Pancreas (tissue), 10 donors: ENCODE data around the gene SKIC8. TPM values are rescaled to one million over a fixed set of nuclear protein-coding genes. Genes with fewer than 3 reads are reported as not detected.

Experiments used
- ATAC-seq, 4 donors: fragments of 200-7000 bp; cut with Tn5 transposase; one replicate each; pipeline versions ENCODE4 v1.8.0 to v1.9.1; 2020; ENCODE audit warnings: mild to moderate bottlenecking in 4 of 4, moderate library complexity in 4 of 4
- DNase-seq, 6 donors: peaks; one replicate each; pipeline ENCODE4 v3.0.0-alpha.2; 2020
- FAIRE-seq: peaks from 2 replicates; lab custom pipeline; 2012; peaks lifted over from hg19 to GRCh38; lab: Jason Lieb, UNC
- H3K27ac ChIP-seq, 4 donors: fragments of 200-600 bp; sonication (generic); 1 replicate in 3 of 4; 2 replicates in 1 of 4; pipeline versions ENCODE4 v1.5.0 to v1.8.0; 2020
- H3K27me3 ChIP-seq, 4 donors: fragments of 200-600 bp; one replicate each; pipeline ENCODE4 v1.8.0; 2021
- H3K36me3 ChIP-seq, 3 donors: fragments of 200-600 bp; sonication (generic) in 1 of 3; one replicate each; pipeline versions ENCODE4 v1.5.0 to v1.8.0; 2020 to 2021
- H3K4me1 ChIP-seq, 3 donors: fragments of 200-600 bp; one replicate each; pipeline ENCODE4 v1.8.0; 2021
- H3K4me3 ChIP-seq, 4 donors: fragments of 200-600 bp; sonication (generic) in 2 of 4; one replicate each; pipeline versions ENCODE4 v1.5.0 to v1.8.0; 2020 to 2021
- H3K9me3 ChIP-seq, 4 donors: fragments of 200-600 bp; one replicate each; pipeline ENCODE4 v1.8.0; 2021
- WGBS, 2 donors: extraction: QIAGEN DNeasy Blood & Tissue Kit; methylation state at CpG; one replicate each; pipeline ENCODE4 v1.1.7; 2013; 5-methylcytosine and 5-hydroxymethylcytosine counted together
- intact Hi-C, 3 donors: fragments of 100-400 bp; cut with DNase I; formaldehyde crosslinking; loops; one replicate each; pipeline versions ENCODE4 v1.11.1 to v1.14.2; 2022
- polyA plus RNA-seq, 2 donors: library from polyadenylated mRNA; stranded (reverse); fragments of 200-250 nt; gene quantifications; one replicate each; pipeline ENCODE4 v1.2.3, GENCODE V29; 2013
- total RNA-seq, 6 donors: library from RNA; stranded (reverse); fragmentation: NEBNext Ultra II Directional in 4 of 6; extraction: Animal tissue kit (Norgen Biotek cat#: 25700) in 4 of 6; gene quantifications; one replicate each; pipeline versions ENCODE4 v1.2.1 to v1.2.4, GENCODE V29; 2021 to 2023
- TF ChIP-seq, protein P1 (sequence below), 4 donors: fragments of 200-600 bp; sonication (generic) in 3 of 4; IDR thresholded peaks; one replicate each; pipeline versions ENCODE4 v1.5.0 to v1.8.0; 2021; ENCODE audit warnings: antibody characterized with exemption in 4 of 4
- donor health status: healthy with polysubstance abuse.
- donor health status: DM: no; HTN: no; CAD: no; lungs with moderate emphysema.
- donor health status: DM: no; HTN: no; CAD: no.
- donor health status: control.
- donor health status: control.
- donor health status: Bipolar disorder and iron deficiency.
- donor health status: DM: yes; HTN: yes; CAD: no.
- donor health status: DM: no; HTN: no; CAD: no.
- donor health status: DM: no; HTN: no; CAD: no.
- donor health status: DM: yes; HTN: yes; CAD: no.

Gene SKIC8
- total and polyA plus RNA-seq, 8 donors: 17.2 to 44.6 (median 21.2) TPM

DNA sequence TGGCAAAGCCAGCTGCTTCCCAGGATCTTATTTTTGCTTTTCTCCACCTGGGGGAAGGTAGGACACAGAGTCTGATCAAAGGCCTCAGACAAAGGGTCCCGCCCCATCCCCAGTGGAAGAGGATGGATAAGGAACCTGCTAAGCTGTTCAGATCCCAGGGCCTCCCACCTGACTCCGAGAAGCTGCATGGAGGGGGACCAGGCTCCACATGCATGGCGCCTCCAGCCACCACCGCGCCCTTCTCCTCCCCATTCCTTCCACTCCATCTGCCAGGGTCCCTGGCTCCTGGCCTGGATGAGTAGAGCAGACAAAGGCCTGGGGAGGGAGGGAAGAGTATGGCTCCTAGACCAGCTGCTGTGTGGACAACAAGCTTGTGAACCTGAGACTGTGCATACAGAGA lies 20.8 kb upstream of the SKIC8 start:
- FAIRE-seq: no peak

GRCh38 chr15:78319588-78319987 lies 20.2 kb upstream of the SKIC8 start:
- ATAC-seq (no peak), DNase-seq (no peak), FAIRE-seq (no peak)
- WGBS, 2 donors: 69 to 72% methylated on average over 10 of the region's 10 CpGs
- no peak overlapping the region for H3K4me3 ChIP-seq
- no peak overlapping the region for H3K27ac ChIP-seq
- intact Hi-C loops: loop anchor here in 1 of 3 donors (10.0 kb wide), 1 partner anchor 105 kb away; no protein-coding TSS in a partner anchor
- H3K27me3 ChIP-seq: no peaks in the 10 kb centered on the region
- TF ChIP-seq, protein P1, sequence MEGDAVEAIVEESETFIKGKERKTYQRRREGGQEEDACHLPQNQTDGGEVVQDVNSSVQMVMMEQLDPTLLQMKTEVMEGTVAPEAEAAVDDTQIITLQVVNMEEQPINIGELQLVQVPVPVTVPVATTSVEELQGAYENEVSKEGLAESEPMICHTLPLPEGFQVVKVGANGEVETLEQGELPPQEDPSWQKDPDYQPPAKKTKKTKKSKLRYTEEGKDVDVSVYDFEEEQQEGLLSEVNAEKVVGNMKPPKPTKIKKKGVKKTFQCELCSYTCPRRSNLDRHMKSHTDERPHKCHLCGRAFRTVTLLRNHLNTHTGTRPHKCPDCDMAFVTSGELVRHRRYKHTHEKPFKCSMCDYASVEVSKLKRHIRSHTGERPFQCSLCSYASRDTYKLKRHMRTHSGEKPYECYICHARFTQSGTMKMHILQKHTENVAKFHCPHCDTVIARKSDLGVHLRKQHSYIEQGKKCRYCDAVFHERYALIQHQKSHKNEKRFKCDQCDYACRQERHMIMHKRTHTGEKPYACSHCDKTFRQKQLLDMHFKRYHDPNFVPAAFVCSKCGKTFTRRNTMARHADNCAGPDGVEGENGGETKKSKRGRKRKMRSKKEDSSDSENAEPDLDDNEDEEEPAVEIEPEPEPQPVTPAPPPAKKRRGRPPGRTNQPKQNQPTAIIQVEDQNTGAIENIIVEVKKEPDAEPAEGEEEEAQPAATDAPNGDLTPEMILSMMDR (IDR thresholded peaks at IDR 0.05): no peak
- no peaks in the 10 kb centered on the region for H3K36me3 ChIP-seq
- no peaks in the 10 kb centered on the region for H3K4me1 ChIP-seq
- H3K9me3 ChIP-seq: no peaks in the 10 kb centered on the region

More for the DNA sequence above, 20.8 kb upstream of the SKIC8 start:
- H3K27ac ChIP-seq: no peak overlapping the region
- H3K4me3 ChIP-seq: no peak overlapping the region
- no peaks in the 10 kb centered on the region for H3K4me1 ChIP-seq
- ATAC-seq: no peak
- WGBS, 2 donors: 80 to 88% methylated on average over 5 of the region's 5 CpGs
- no peaks in the 10 kb centered on the region for H3K36me3 ChIP-seq
- H3K9me3 ChIP-seq: no peaks in the 10 kb centered on the region
- DNase-seq: no peak
- intact Hi-C loops: no loop called here
- TF ChIP-seq, protein P1 (IDR thresholded peaks at IDR 0.05): no peak
- H3K27me3 ChIP-seq: no peaks in the 10 kb centered on the region

DNA sequence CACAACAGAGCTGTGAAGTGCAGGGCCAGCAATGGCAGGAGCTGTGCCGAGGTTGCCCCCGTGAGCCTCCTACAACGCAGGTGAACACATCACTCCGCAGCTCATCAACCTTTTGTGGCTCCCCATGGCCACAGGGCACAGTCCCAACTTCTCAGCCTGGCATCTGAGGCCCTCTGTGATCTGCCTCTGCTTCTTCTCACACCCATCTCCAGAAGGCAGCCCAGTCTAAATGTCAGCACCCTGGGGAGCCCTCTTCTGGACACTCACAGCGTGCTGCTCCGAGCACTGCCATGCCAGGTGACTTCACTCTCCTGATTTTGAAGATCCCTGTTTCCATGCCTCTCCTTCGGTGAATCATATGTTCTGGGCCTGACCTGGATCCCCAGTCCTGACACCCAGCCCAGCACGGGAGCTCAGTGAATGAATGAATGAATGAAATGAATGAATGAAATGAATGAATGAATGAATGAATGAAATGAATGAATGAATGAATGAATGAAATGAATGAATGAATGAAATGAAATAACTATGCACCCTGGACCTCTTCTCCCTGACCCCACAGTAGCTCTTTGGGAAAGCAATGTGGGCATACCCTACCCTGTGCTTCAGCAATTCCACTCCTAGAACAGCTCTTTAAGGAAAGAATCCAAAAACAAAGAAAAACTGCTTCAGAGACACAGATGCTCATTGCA lies 17.9 kb upstream of the SKIC8 start:
- FAIRE-seq (no peak), ATAC-seq (peak in 1 of 4 donors; percentile 42), DNase-seq (peak in 1 of 6 donors; percentile 29)
- H3K27me3 ChIP-seq: no peaks in the 10 kb centered on the region
- no peak overlapping the region for H3K4me3 ChIP-seq
- H3K9me3 ChIP-seq: no peaks in the 10 kb centered on the region
- 77 to 85% methylated on average over 8 of the region's 8 CpGs for WGBS, 2 donors
- intact Hi-C loops: loop anchor here in 1 of 3 donors (10.0 kb wide), 1 partner anchor 108 kb away; no protein-coding TSS in a partner anchor
- H3K4me1 ChIP-seq: no peaks in the 10 kb centered on the region
- TF ChIP-seq, protein P1 (IDR thresholded peaks at IDR 0.05): no peak
- H3K36me3 ChIP-seq: no peaks in the 10 kb centered on the region
- H3K27ac ChIP-seq: no peak overlapping the region

- H3K27ac ChIP-seq: no peak overlapping the region
- ATAC-seq (peak in 1 of 4 donors; percentile 31), FAIRE-seq (no peak), DNase-seq (peak in 1 of 6 donors; percentile 30)
- H3K36me3 ChIP-seq: no peaks in the 10 kb centered on the region
- TF ChIP-seq, protein P1 (IDR thresholded peaks at IDR 0.05): no peak
- H3K27me3 ChIP-seq: no peaks in the 10 kb centered on the region
- no peak overlapping the region for H3K4me3 ChIP-seq
- WGBS, 2 donors: 63 to 64% methylated on average over 17 of the region's 17 CpGs
- H3K4me1 ChIP-seq: no peaks in the 10 kb centered on the region
- intact Hi-C loops: loop anchor here in 1 of 3 donors (10.0 kb wide), 1 partner anchor 108 kb away; no protein-coding TSS in a partner anchor
- H3K9me3 ChIP-seq: no peaks in the 10 kb centered on the region
These were observed 17.1 kb upstream of the SKIC8 start for GRCh38 chr15:78316283-78317083.
